ENCODE data around the gene NAT9. TPM values are rescaled to one million over a fixed set of nuclear protein-coding genes. Genes with fewer than 3 reads are reported as not detected.
A peak's percentile ranks its signal among the peaks of the same experiment; 100 is the strongest.

Gene NAT9
- total RNA-seq, 4 donors from 2014 or later, result 27.5 to 78.6 (median 43.2) TPM

GRCh38 chr17:74821655-74822334 lies 45.6 kb upstream of the NAT9 start:
- peaks cover 0 to 57% (median 0%) of the 10 kb centered on the region in 3 donors for H3K36me3 ChIP-seq
- H3K27ac ChIP-seq, result peak overlapping the region; percentile 63 to 96 (median 78)
- 43 to 47% methylated on average over 13 of the region's 13 CpGs for WGBS, 2 donors
- H3K9me3 ChIP-seq, result no peaks in the 10 kb centered on the region
- TF ChIP-seq, protein P1, sequence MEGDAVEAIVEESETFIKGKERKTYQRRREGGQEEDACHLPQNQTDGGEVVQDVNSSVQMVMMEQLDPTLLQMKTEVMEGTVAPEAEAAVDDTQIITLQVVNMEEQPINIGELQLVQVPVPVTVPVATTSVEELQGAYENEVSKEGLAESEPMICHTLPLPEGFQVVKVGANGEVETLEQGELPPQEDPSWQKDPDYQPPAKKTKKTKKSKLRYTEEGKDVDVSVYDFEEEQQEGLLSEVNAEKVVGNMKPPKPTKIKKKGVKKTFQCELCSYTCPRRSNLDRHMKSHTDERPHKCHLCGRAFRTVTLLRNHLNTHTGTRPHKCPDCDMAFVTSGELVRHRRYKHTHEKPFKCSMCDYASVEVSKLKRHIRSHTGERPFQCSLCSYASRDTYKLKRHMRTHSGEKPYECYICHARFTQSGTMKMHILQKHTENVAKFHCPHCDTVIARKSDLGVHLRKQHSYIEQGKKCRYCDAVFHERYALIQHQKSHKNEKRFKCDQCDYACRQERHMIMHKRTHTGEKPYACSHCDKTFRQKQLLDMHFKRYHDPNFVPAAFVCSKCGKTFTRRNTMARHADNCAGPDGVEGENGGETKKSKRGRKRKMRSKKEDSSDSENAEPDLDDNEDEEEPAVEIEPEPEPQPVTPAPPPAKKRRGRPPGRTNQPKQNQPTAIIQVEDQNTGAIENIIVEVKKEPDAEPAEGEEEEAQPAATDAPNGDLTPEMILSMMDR (IDR thresholded peaks at IDR 0.05), result no peak
- TF ChIP-seq POLR2A (IDR thresholded peaks at IDR 0.05), result no peak
- TF ChIP-seq EP300 (IDR thresholded peaks at IDR 0.05), result no peak
- no peaks in the 10 kb centered on the region for H3K27me3 ChIP-seq
- DNase-seq (ENCODE audit: low spot score in 2 of 2), result no peak
- H3K4me1 ChIP-seq, result peaks cover 0 to 48% (median 20%) of the 10 kb centered on the region in 4 donors
- H3K4me3 ChIP-seq, result no peak overlapping the region

DNA sequence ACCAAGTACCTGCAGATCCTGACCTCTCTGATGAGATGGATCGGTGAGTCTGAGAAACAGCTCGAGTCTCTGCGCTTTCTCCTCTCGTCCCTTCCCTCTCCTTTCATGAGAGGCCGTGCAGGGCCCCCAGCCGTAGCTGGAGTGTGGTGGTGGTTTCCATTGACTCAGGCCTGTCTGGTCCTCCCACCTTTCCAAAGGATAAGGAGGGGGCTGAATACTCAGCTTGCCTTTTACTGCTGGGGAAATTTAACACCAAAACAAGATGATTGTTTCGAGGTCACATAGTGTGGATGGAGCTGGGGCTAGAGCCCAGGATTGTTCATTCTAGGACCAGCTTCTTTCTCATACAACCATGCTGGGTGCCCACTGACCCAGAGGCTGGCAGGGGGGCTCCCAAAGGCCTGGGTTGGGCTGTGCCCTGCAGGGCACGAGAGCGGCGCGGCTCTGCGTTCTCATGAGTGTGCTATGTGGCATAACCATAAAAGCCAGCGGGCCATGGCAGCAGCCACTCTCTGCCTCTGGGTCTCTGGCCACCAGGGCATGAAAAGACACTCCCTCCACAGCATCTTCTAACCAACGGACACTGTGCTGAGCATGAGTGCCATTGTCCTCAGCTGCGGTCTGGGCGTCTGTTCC lies 43.8 kb upstream of the NAT9 start:
- DNase-seq (ENCODE audit: low spot score in 2 of 2), result no peak
- 85 to 88% methylated on average over 13 to 16 of the region's 16 CpGs for WGBS, 2 donors
- Histone ChIP-seq H3K36me3 (peaks cover 0 to 45% (median 0%) of the 10 kb centered on the region in 3 donors), H3K27me3 (no peaks in the 10 kb centered on the region), H3K4me3 (no peak overlapping the region), H3K4me1 (peaks cover 0 to 48% (median 18%) of the 10 kb centered on the region in 4 donors), H3K9me3 (no peaks in the 10 kb centered on the region), H3K27ac (peak overlapping the region in 1 of 4 donors; percentile 90)
- TF ChIP-seq, protein P1 (IDR thresholded peaks at IDR 0.05), result no peak
- no peak for TF ChIP-seq POLR2A (IDR thresholded peaks at IDR 0.05)
- no peak for TF ChIP-seq EP300 (IDR thresholded peaks at IDR 0.05)

- Histone ChIP-seq H3K9me3 (no peaks in the 10 kb centered on the region), H3K27me3 (no peaks in the 10 kb centered on the region), H3K4me3 (no peak overlapping the region), H3K36me3 (peaks cover 0 to 39% (median 0%) of the 10 kb centered on the region in 3 donors), H3K4me1 (peaks cover 0 to 46% (median 15%) of the 10 kb centered on the region in 4 donors), H3K27ac (no peak overlapping the region)
- no peak for DNase-seq (ENCODE audit: low spot score in 2 of 2)
- WGBS, 2 donors, result 81 to 94% methylated on average over 6 to 16 of the region's 16 CpGs
- no peak for TF ChIP-seq EP300 (IDR thresholded peaks at IDR 0.05)
- TF ChIP-seq, protein P1 (IDR thresholded peaks at IDR 0.05), result no peak
- TF ChIP-seq POLR2A (IDR thresholded peaks at IDR 0.05), result no peak
These were observed 42.3 kb upstream of the NAT9 start for GRCh38 chr17:74818291-74818938.

GRCh38 chr17:74816905-74817620 lies 40.9 kb upstream of the NAT9 start:
- H3K4me1 ChIP-seq, result peaks cover 0 to 46% (median 20%) of the 10 kb centered on the region in 4 donors
- DNase-seq (ENCODE audit: low spot score in 2 of 2), result no peak
- TF ChIP-seq, protein P1 (IDR thresholded peaks at IDR 0.05), result no peak
- no peak for TF ChIP-seq POLR2A (IDR thresholded peaks at IDR 0.05)
- TF ChIP-seq EP300 (IDR thresholded peaks at IDR 0.05), result no peak
- H3K4me3 ChIP-seq, result no peak overlapping the region
- no peaks in the 10 kb centered on the region for H3K27me3 ChIP-seq
- WGBS, 2 donors, result 88 to 89% methylated on average over 18 of the region's 18 CpGs
- peaks cover 0 to 39% (median 0%) of the 10 kb centered on the region in 3 donors for H3K36me3 ChIP-seq
- no peaks in the 10 kb centered on the region for H3K9me3 ChIP-seq
- H3K27ac ChIP-seq, result no peak overlapping the region

Data from tibial nerve (tissue), 4 donors.